COLO829 (cell line): Measurements from ENCODE around the gene TEX54.

ENCODE experiments used
- DNase-seq: peaks from one replicate; pipeline ENCODE4 v3.0.0; 2012; ENCODE audit warnings: low spot score

TEX54 gene

DNA sequence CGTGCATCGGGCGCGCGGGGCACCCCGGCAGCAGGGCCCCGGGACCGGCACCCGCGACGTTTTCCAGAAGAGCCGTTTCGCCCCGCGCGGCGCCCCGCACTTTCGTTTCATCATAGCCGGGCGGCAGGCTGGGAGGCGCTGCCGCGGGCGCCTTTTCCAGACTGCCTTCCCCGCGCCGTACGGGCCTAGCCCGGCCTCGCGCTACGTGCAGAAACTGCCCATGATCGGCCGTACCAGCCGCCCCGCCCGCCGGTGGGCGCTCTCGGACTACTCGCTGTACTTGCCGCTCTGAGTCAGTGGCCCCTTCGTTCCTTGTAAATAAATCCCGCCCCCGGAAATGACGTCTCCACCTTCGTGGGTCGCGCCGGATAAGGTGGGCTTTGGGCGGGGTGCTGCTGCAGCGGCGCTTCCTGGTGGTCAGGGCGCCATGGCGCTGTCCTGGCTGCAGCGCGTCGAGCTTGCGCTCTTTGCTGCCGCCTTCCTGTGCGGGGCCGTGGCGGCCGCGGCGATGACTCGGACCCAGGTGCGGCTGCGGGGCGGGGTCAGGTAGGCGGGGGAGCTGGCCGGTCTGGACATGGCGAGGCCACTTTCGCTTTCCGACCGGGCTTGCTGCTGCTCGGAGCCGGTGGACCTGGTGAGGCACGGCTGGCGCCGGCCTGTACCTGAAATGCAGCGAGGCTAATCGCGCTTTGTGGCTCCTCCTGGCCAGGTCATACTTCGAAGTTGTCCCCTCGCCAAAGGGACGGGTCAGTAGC, 45.5 kb downstream of the TEX54 start, which contains the start of gene TMEM179B:
TSS of gene TMEM179B (plus strand) at position 398 of the 755 bp plus-strand sequence. CDS start at position 428, 30 bp downstream.
- peak; percentile 90 for DNase-seq

DNA sequence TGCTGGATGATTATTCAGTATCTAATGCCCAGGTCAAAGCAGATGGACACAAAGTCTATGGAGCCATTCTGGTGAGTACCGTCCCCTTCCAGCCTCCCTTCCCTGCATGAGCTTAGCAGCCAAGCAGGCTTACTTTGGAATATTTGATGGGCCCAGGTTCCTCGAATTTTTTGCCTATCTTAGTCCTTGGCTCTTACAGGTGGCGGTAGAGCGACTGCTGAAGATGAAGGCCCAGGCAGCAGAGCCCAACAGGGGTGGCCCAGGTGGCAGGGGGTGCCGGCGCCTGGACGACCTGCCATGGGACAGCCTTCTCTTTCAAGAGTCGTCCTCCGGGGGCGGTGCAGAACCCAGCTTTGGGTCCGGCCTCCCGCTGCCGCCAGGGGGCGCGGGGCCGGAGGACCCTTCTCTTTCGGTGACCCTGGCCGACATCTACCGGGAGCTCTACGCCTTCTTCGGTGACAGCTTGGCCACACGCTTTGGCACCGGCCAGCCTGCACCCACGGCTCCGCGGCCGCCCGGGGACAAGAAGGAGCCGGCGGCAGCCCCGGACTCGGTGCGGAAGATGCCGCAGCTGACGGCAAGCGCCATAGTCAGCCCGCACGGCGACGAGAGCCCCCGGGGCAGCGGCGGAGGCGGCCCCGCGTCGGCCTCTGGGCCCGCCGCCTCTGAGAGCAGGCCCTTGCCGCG, 46.2 kb downstream of the TEX54 start:
- DNase-seq = peak; percentile 62

GRCh38 chr11:62782753-62783152, 49.9 kb downstream of the TEX54 start:
- no peak for DNase-seq
